GM21381 (cell line): ENCODE results near the gene C19orf81.

Source experiments
- ATAC-seq: cut with Tn5 transposase; IDR thresholded peaks from one replicate; pipeline ENCODE4 v1.9.1; 2021; ENCODE audit warnings: mild to moderate bottlenecking, moderate library complexity; ENCODE audit not compliant: unreplicated experiment

The C19orf81 gene

GRCh38 chr19:50658441-50659317, 9.4 kb downstream of the C19orf81 start:
- ATAC-seq, result no peak

- ATAC-seq, result no peak
These were observed 10.3 kb downstream of the C19orf81 start for GRCh38 chr19:50659318-50660087.

- no peak for ATAC-seq
These were observed 10.8 kb downstream of the C19orf81 start for GRCh38 chr19:50660088-50660366.

- ATAC-seq, result no peak
These were observed 11.8 kb downstream of the C19orf81 start for GRCh38 chr19:50661023-50661422.

GRCh38 chr19:50661766-50662650, 12.8 kb downstream of the C19orf81 start:
- no peak for ATAC-seq

GRCh38 chr19:50662651-50663481, 13.6 kb downstream of the C19orf81 start:
- ATAC-seq, result no peak

GRCh38 chr19:50663482-50663790, 14.2 kb downstream of the C19orf81 start:
- ATAC-seq, result no peak

- no peak for ATAC-seq
These were observed 15.0 kb downstream of the C19orf81 start for GRCh38 chr19:50664204-50664603.

GRCh38 chr19:50666346-50667176, 17.3 kb downstream of the C19orf81 start:
- no peak for ATAC-seq

GRCh38 chr19:50667177-50667758, 18.0 kb downstream of the C19orf81 start:
- ATAC-seq, result no peak

GRCh38 chr19:50667759-50668231, 18.6 kb downstream of the C19orf81 start:
- no peak for ATAC-seq

GRCh38 chr19:50668416-50668815, 19.2 kb downstream of the C19orf81 start:
- no peak for ATAC-seq

GRCh38 chr19:50668879-50669278, 19.6 kb downstream of the C19orf81 start:
- no peak for ATAC-seq

GRCh38 chr19:50669302-50670101, 20.3 kb downstream of the C19orf81 start:
- no peak for ATAC-seq

GRCh38 chr19:50670102-50670380, 20.8 kb downstream of the C19orf81 start:
- no peak for ATAC-seq

GRCh38 chr19:50673118-50673517, 23.9 kb downstream of the C19orf81 start:
- ATAC-seq, result no peak

GRCh38 chr19:50676625-50677197, 27.5 kb downstream of the C19orf81 start:
- no peak for ATAC-seq

GRCh38 chr19:50677636-50678035, 28.4 kb downstream of the C19orf81 start:
- ATAC-seq, result no peak
